GM19395 (cell line): ENCODE measurements around the gene REX1BD.
"Not testable (repeated sequence)": the region's sequence is repeated elsewhere in the genome, so short reads cannot be mapped to it uniquely, and the experiment has no call there.

ENCODE experiments used
- ATAC-seq: cut with Tn5 transposase; IDR thresholded peaks from one replicate; pipeline ENCODE4 v1.9.1; 2021; ENCODE audit warnings: mild to moderate bottlenecking, moderate library complexity; ENCODE audit not compliant: unreplicated experiment

REX1BD gene

GRCh38 chr19:18576383-18576782 is 12.2 kb upstream of the REX1BD start:
- ATAC-seq, result no peak

- ATAC-seq, result no peak
Measured at GRCh38 chr19:18577365-18577914, 11.2 kb upstream of the REX1BD start.

GRCh38 chr19:18580311-18580710 is 8.3 kb upstream of the REX1BD start:
- no peak for ATAC-seq

GRCh38 chr19:18586306-18586705 is 2.3 kb upstream of the REX1BD start:
- no peak for ATAC-seq

GRCh38 chr19:18587561-18587960 is 1.0 kb upstream of the REX1BD start:
- no peak for ATAC-seq

- peak; percentile 6 for ATAC-seq
Measured at GRCh38 chr19:18587962-18588610, 512 bp upstream of the REX1BD start.

GRCh38 chr19:18589380-18590272 is 1.0 kb downstream of the REX1BD start:
- ATAC-seq, result peak; percentile 41

- no peak for ATAC-seq
Measured at GRCh38 chr19:18590273-18591272, 2.0 kb downstream of the REX1BD start.

GRCh38 chr19:18591735-18592385 is 3.3 kb downstream of the REX1BD start:
- ATAC-seq, result no peak

- ATAC-seq, result not testable (repeated sequence)
Measured at GRCh38 chr19:18592732-18593131, 4.1 kb downstream of the REX1BD start.

- ATAC-seq, result no peak
Measured at GRCh38 chr19:18593367-18594095, 4.9 kb downstream of the REX1BD start.

GRCh38 chr19:18594096-18594823 is 5.7 kb downstream of the REX1BD start:
- ATAC-seq, result no peak

GRCh38 chr19:18594824-18595373 is 6.3 kb downstream of the REX1BD start:
- no peak for ATAC-seq

GRCh38 chr19:18595475-18595874 is 6.9 kb downstream of the REX1BD start:
- no peak for ATAC-seq

GRCh38 chr19:18596752-18597157 is 8.2 kb downstream of the REX1BD start:
- no peak for ATAC-seq

GRCh38 chr19:18597809-18598660 is 9.4 kb downstream of the REX1BD start:
- no peak for ATAC-seq

- ATAC-seq, result no peak
Measured at GRCh38 chr19:18599485-18599884, 10.9 kb downstream of the REX1BD start.
